ENCODE results near the gene SHC3.

Gene SHC3

DNA sequence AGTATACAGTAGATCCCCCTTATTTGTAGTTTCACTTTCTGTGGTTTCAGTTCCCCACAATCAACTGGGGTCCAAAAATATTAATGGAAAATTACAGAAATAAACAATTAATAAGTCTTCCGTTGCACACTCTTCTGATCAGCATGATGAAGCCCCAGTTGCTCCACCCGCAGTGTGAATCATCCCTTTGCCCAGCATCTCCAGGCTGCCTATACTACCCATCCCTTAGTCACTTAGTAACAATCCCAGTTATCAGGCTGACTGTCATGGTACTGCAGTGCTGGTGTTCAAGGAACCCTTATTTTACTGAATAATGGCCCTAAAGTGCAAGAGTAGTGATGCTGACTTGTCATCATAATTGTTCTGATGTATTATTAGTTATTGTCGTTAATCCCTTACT is 28.9 kb downstream of the SHC3 start:
- no peak for TF ChIP-seq CTCF (IDR thresholded peaks at IDR 0.05; ENCODE audit: low read depth, low read length, missing control alignments)
- DNase-seq (ENCODE audit: extremely low read depth, low read depth) = no peak

DNA sequence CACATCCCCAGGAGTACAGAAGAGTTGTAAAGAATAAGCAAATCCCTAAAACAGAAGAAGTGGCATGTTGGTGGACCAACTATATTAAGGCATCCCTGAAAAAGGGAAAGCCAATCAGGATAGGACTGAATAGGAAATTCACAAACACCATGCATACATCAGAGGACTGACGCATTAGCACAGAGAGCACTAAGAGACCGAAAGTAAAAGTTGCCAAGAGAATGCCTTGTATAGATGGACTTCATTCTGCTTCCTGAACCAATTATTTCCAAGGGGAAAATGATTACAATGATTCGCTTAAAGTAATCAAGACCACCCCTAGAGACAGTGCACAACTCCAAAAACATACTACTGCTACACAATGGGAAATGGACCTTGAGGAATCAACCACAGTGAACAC is 33.5 kb downstream of the SHC3 start:
- no peak for TF ChIP-seq CTCF (IDR thresholded peaks at IDR 0.05; ENCODE audit: low read depth, low read length, missing control alignments)
- no peak for DNase-seq (ENCODE audit: extremely low read depth, low read depth)

More for the DNA sequence above, 28.9 kb downstream of the SHC3 start:
- no peak overlapping the region for H3K4me3 ChIP-seq (replicated peaks; ENCODE audit: low read depth, low read length)

DNA sequence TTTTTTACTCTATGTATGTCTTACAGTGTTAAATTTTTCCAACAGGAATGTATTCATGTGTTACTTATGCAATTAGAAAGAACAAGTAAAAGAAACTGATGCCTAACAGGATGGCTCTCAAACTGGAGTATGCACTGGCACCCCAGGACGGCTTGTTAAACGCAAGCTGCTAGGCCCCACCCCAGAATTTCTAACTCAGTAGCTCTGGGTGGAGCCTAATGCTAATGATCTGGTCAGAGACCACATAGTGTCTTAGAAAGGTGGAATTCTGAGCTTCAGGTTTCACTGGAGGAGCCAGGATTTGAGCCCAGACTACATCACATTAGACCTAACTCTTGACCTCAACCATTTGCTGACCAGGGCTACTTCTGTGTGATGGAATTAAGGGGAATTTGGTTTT is 34.4 kb downstream of the SHC3 start:
- DNase-seq (ENCODE audit: extremely low read depth, low read depth) = no peak
- no peak overlapping the region for H3K4me3 ChIP-seq (replicated peaks; ENCODE audit: low read depth, low read length)
- TF ChIP-seq CTCF (IDR thresholded peaks at IDR 0.05; ENCODE audit: low read depth, low read length, missing control alignments) = no peak

More for the DNA sequence above, 33.5 kb downstream of the SHC3 start:
- no peak overlapping the region for H3K4me3 ChIP-seq (replicated peaks; ENCODE audit: low read depth, low read length)

DNA sequence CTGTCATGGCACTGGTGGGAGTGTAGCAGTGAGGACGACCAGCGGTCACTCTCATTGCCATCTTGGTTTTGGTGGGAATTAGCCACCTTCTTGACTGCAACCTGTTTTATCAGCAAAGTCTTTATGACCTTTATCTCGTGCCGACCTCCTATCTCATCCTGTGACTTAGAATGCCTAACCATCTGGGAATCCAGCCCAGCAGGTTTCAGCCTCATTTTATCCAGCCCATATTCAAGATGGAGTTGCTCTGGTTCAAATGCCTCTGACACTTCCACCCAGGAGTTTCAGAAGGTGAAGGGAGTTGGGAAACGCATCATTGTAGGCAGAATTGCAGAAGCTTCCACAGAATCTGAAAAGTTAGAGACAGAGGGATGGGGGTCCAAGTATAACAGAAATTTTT is 35.4 kb downstream of the SHC3 start:
- H3K4me3 ChIP-seq (replicated peaks; ENCODE audit: low read depth, low read length) = no peak overlapping the region
- no peak for DNase-seq (ENCODE audit: extremely low read depth, low read depth)
- TF ChIP-seq CTCF (IDR thresholded peaks at IDR 0.05; ENCODE audit: low read depth, low read length, missing control alignments) = no peak

DNA sequence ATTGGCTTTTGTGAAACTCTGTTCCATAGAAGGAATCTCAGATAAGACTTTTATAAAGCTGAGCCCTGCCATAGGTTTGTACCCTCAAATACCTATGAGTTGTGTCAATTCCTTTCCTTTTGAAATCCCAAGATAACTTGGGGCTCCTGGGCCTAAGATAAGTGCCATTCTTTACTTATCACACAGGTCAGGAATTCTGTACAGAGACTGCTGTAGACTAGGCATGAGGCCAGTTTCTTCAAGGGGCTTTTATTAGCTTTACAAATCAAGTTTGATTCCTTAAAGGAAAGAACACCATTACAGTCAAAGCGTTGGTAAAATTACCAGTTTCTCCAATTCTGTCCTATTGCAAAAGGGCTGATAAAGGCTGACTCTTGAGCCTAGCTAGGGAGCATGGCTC is 39.2 kb downstream of the SHC3 start:
- DNase-seq (ENCODE audit: extremely low read depth, low read depth) = no peak
- no peak overlapping the region for H3K4me3 ChIP-seq (replicated peaks; ENCODE audit: low read depth, low read length)
- TF ChIP-seq CTCF (IDR thresholded peaks at IDR 0.05; ENCODE audit: low read depth, low read length, missing control alignments) = no peak

DNA sequence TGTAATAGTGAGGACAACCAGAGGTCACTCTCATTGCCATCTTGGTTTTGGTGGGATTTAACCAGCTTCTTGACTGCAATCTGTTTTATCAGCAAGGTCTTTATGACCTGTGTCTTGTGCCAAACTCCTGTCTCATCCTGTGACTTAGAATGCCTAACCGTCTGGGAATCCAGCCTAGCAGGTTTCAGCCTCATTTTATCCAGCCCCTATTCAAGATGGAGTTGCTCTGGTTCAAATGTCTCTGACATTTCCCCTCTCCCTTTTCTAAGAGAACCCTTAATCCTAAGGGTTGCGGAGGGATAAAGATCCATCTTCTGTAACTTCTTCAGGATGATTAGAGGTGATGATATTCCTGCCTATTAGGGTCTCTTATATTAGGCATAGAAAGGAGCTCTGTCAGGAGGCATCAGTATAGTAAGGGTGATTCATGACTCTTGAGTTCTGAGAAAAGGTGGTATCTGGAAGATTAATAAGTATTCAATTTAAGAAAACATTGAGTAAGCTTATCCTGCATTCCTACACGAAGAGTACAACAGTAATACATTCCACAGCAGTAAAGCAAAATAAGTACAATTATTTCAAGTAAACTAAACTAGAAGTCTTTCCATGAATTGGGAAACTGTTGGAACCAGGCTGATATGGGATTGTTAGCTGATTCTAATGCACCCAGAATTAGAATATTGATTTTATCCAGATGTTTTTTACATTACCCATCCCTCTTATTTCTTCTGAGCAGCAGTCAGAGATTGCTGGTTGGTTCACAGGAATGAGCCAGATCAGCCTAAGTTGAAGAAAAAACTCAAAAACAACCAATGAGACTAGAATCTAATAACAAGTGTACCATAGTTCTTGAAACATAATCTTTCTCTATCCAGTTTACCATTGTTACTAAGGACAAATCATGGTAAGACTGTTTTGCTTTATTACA is 39.9 kb downstream of the SHC3 start:
- DNase-seq (ENCODE audit: extremely low read depth, low read depth) = no peak
- no peak for TF ChIP-seq CTCF (IDR thresholded peaks at IDR 0.05; ENCODE audit: low read depth, low read length, missing control alignments)
- no peak overlapping the region for H3K4me3 ChIP-seq (replicated peaks; ENCODE audit: low read depth, low read length)
